IMR-90 (cell line): ENCODE results near the gene CTSL. TPM values are rescaled to one million over a fixed set of nuclear protein-coding genes. Genes with fewer than 3 reads are reported as not detected.

ENCODE experiments used
- ATAC-seq: fragments of 200-7000 bp; cut with Tn5 transposase; 2 replicates; pipeline ENCODE4 v1.9.1; 2020; ENCODE audit warnings: low read depth, mild to moderate bottlenecking, moderate library complexity
- BruUV-seq: library from RNA; stranded (reverse); fragments of 400-500 nt; replicated peaks from 2 replicates; lab custom pipeline; 2021; lab: Mats Ljungman, UMichigan
- CTCF ChIA-PET: fragments of 300-600 bp; formaldehyde crosslinking; extraction: SDS; loops from one replicate; lab custom pipeline; 2021; ENCODE audit warnings: antibody characterized with exemption; lab: Yijun Ruan, JAX
- POLR2A ChIA-PET: fragments of 300-600 bp; sonication (Branson Sonifier 250); formaldehyde crosslinking; loops from one replicate; lab custom pipeline; 2022; ENCODE audit warnings: antibody characterized with exemption; ENCODE audit not compliant: unreplicated experiment; lab: Charles Lee
- DNase-seq: peaks from one replicate; pipeline ENCODE4 v3.0.0; 2013
- H2AFZ ChIP-seq: replicated peaks from 2 replicates; pipeline ENCODE3; 2013; ENCODE audit warnings: low read length, mild to moderate bottlenecking; ENCODE audit not compliant: poor library complexity
- H2AK5ac ChIP-seq: 2 replicates; pipeline ENCODE4 v1.6.1; 2013; ENCODE audit warnings: low read depth, low read length, inconsistent platforms
- H2AK9ac ChIP-seq: replicated peaks from 2 replicates; pipeline ENCODE3; 2013; ENCODE audit warnings: mild to moderate bottlenecking, low read depth, low read length, moderate library complexity; ENCODE audit not compliant: poor library complexity
- H2BK120ac ChIP-seq: 2 replicates; pipeline ENCODE4 v1.6.1; 2013; ENCODE audit warnings: low read depth, low read length, inconsistent platforms
- H2BK15ac ChIP-seq: 3 replicates; pipeline ENCODE4 v1.6.1; 2013; ENCODE audit warnings: low read depth, low read length, inconsistent platforms
- H2BK20ac ChIP-seq: 2 replicates; pipeline ENCODE4 v1.6.1; 2013; ENCODE audit warnings: low read depth, mild to moderate bottlenecking, inconsistent platforms, low read length, moderate library complexity
- H2BK5ac ChIP-seq: 2 replicates; pipeline ENCODE4 v1.6.1; 2013; ENCODE audit warnings: mild to moderate bottlenecking, low read depth, low read length, inconsistent platforms; ENCODE audit not compliant: poor library complexity, severe bottlenecking
- H3K14ac ChIP-seq: replicated peaks from 2 replicates; pipeline ENCODE4 v1.6.1; 2013; ENCODE audit warnings: low read depth, low read length, inconsistent platforms
- H3K18ac ChIP-seq: 2 replicates; pipeline ENCODE4 v1.6.1; 2013; ENCODE audit warnings: low read depth, low read length, control low read depth
- H3K23ac ChIP-seq: 2 replicates; pipeline ENCODE4 v1.6.1; 2013; ENCODE audit warnings: low read depth, low read length, inconsistent platforms
- H3K27ac ChIP-seq: 2 replicates; pipeline ENCODE4 v1.5.1; 2013; ENCODE audit warnings: mild to moderate bottlenecking, control low read depth, low read length; ENCODE audit not compliant: insufficient read depth
- H3K27me3 ChIP-seq: 2 replicates; pipeline ENCODE4 v1.6.1; 2013; ENCODE audit warnings: low read length; ENCODE audit not compliant: control insufficient read depth, insufficient read depth
- H3K36me3 ChIP-seq: 2 replicates; pipeline ENCODE4 v1.6.1; 2013; ENCODE audit warnings: low read length, mixed read lengths; ENCODE audit not compliant: control insufficient read depth, insufficient read depth
- H3K4ac ChIP-seq: 2 replicates; pipeline ENCODE4 v1.6.1; 2013; ENCODE audit warnings: low read depth, low read length, inconsistent platforms
- H3K4me1 ChIP-seq: 2 replicates; pipeline ENCODE4 v1.6.1; 2013; ENCODE audit warnings: low read length, mixed read lengths; ENCODE audit not compliant: control insufficient read depth, insufficient read depth
- H3K4me2 ChIP-seq: 2 replicates; pipeline ENCODE4 v1.6.1; 2013; ENCODE audit warnings: low read depth, mild to moderate bottlenecking, control low read depth, low read length, moderate library complexity
- H3K4me3 ChIP-seq: 2 replicates; pipeline ENCODE4 v1.5.1; 2013; ENCODE audit warnings: low read depth, mild to moderate bottlenecking, control low read depth, low read length, moderate library complexity; ENCODE audit not compliant: insufficient read depth
- H3K56ac ChIP-seq: 2 replicates; pipeline ENCODE4 v1.6.1; 2013; ENCODE audit warnings: low read length, inconsistent platforms; ENCODE audit not compliant: insufficient read depth; ENCODE audit errors: extremely low read depth
- H3K79me1 ChIP-seq, 2 experiments: 2 replicates each; pipeline ENCODE4 v1.6.1; 2013; ENCODE audit warnings: low read length in 2 of 2, inconsistent platforms in 1 of 2, low read depth in 1 of 2
- H3K9ac ChIP-seq: 2 replicates; pipeline ENCODE4 v1.6.1; 2013; ENCODE audit warnings: low read depth, low read length, control low read depth
- H3K9me1 ChIP-seq: 2 replicates; pipeline ENCODE4 v1.6.1; 2013; ENCODE audit warnings: low read length, inconsistent platforms; ENCODE audit not compliant: insufficient read depth
- H3K9me3 ChIP-seq: 2 replicates; pipeline ENCODE4 v1.6.1; 2013; ENCODE audit warnings: low read length; ENCODE audit not compliant: control insufficient read depth, insufficient read depth
- H4K20me1 ChIP-seq: 2 replicates; pipeline ENCODE4 v1.6.1; 2013; ENCODE audit warnings: low read length, inconsistent platforms; ENCODE audit not compliant: insufficient read depth
- H4K5ac ChIP-seq: 2 replicates; pipeline ENCODE4 v1.6.1; 2013; ENCODE audit warnings: mild to moderate bottlenecking, low read depth, low read length, control low read depth
- H4K8ac ChIP-seq, 2 experiments: 2 replicates each; pipeline ENCODE4 v1.6.1; 2013; ENCODE audit warnings: low read depth in 2 of 2, low read length in 2 of 2, control low read depth in 1 of 2, inconsistent platforms in 1 of 2
- H4K91ac ChIP-seq: 2 replicates; pipeline ENCODE4 v1.6.1; 2013; ENCODE audit warnings: low read depth, low read length, inconsistent platforms; ENCODE audit not compliant: insufficient read depth
- CTCF ChIP-seq: conservative IDR thresholded peaks from 2 replicates; pipeline ENCODE4 v1.5.1; 2012; ENCODE audit warnings: mild to moderate bottlenecking, low read depth, low read length, improper control_type of control experiment
- ELK1 ChIP-seq: fragments of 150-350 bp; IDR thresholded peaks from 2 replicates; pipeline ENCODE4 v1.6.1; 2016; ENCODE audit warnings: low read depth, mild to moderate bottlenecking, low read length, moderate library complexity, borderline replicate concordance
- FOS ChIP-seq: fragments of 150-350 bp; IDR thresholded peaks from 2 replicates; pipeline ENCODE4 v1.6.1; 2016; ENCODE audit warnings: low read depth, low read length
- MAZ ChIP-seq: IDR thresholded peaks from 2 replicates; pipeline ENCODE4 v1.6.1; 2012; ENCODE audit warnings: low read depth, mild to moderate bottlenecking, low read length, improper control_type of control experiment, moderate library complexity, borderline replicate concordance
- POLR2A ChIP-seq: IDR thresholded peaks from 2 replicates; pipeline ENCODE4 v1.6.1; 2012; ENCODE audit warnings: mild to moderate bottlenecking, low read depth, low read length
- RAD21 ChIP-seq: IDR thresholded peaks from 2 replicates; pipeline ENCODE4 v1.6.1; 2012; ENCODE audit warnings: low read length, improper control_type of control experiment
- RCOR1 ChIP-seq: IDR thresholded peaks from 2 replicates; pipeline ENCODE4 v1.6.1; 2012; ENCODE audit warnings: mild to moderate bottlenecking, low read length, improper control_type of control experiment; ENCODE audit not compliant: insufficient replicate concordance
- RFX5 ChIP-seq: IDR thresholded peaks from 2 replicates; pipeline ENCODE4 v1.8.0; 2012; ENCODE audit warnings: low read depth, mild to moderate bottlenecking, low read length, moderate library complexity
- SMC3 ChIP-seq: fragments of 150-350 bp; IDR thresholded peaks from 2 replicates; pipeline ENCODE4 v1.6.1; 2016; ENCODE audit warnings: low read depth, mild to moderate bottlenecking, antibody characterized with exemption, low read length, moderate library complexity
- USF2 ChIP-seq: fragments of 150-350 bp; IDR thresholded peaks from 2 replicates; pipeline ENCODE4 v1.6.1; 2017; ENCODE audit warnings: mild to moderate bottlenecking, antibody characterized with exemption, low read length, low read depth
- WGBS, 2 experiments: methylation state at CpG; one replicate each; pipeline versions ENCODE4 v1.1.5 to v1.1.7; 2013; ENCODE audit warnings: missing lambda C conversion rate in 2 of 2; ENCODE audit not compliant: insufficient read length in 1 of 2; ENCODE audit errors: extremely low coverage in 2 of 2; 5-methylcytosine and 5-hydroxymethylcytosine counted together
- dilution Hi-C: fragments of 300-500 bp; cut with HindIII; formaldehyde crosslinking; loops from one replicate; pipeline ENCODE4 v1.14.3; 2018; ENCODE audit warnings: low sequenced_read_pairs; ENCODE audit not compliant: unreplicated experiment
- in situ Hi-C: fragments of 300-500 bp; cut with MboI; formaldehyde crosslinking; loops from 3 replicates; pipeline ENCODE4 v1.14.3; 2019; ENCODE audit warnings: low sequenced_read_pairs, inconsistent platforms, mixed read lengths
- intact Hi-C: fragments of 100-400 bp; cut with micrococcal nuclease; formaldehyde crosslinking; loops from 2 replicates; pipeline ENCODE4 v1.10.0; 2022
- polyA plus RNA-seq, 3 experiments: library from polyadenylated mRNA; depleted of rRNA; stranded (reverse); fragments of >200 nt; gene quantifications; 2 replicates each; pipeline ENCODE4 v1.2.3, GENCODE V29; 2012; ENCODE audit warnings: low replicate concordance in 1 of 3
- total RNA-seq: library from RNA; depleted of rRNA; stranded (reverse); fragments of >200 nt; gene quantifications from 2 replicates; pipeline ENCODE4 v1.2.3, GENCODE V29; 2012

The CTSL gene
- total and polyA plus RNA-seq, 2 of the 4 experiments (the other 2 are of a cell fraction): 57.0 to 112 TPM

GRCh38 chr9:87704342-87704741 is 21.6 kb upstream of the CTSL start:
- no peak overlapping the region for H2AK9ac ChIP-seq
- ChIA-PET CTCF (interaction anchor here (0.7 kb wide), 1 partner anchor 10 kb away, joined by 3 read pairs; no protein-coding TSS in a partner anchor), POLR2A (no interaction called here)
- in situ Hi-C loops: loop anchor here (25.0 kb wide), 1 partner anchor 858 kb away; no protein-coding TSS in a partner anchor
- H2BK20ac ChIP-seq: no peak overlapping the region
- no peak overlapping the region for H3K18ac ChIP-seq
- H3K9me3 ChIP-seq: no peaks in the 10 kb centered on the region
- no peak overlapping the region for H2AFZ ChIP-seq
- H2BK15ac ChIP-seq: no peak overlapping the region
- no peak overlapping the region for H3K14ac ChIP-seq
- no peak overlapping the region for H3K23ac ChIP-seq
- no peak overlapping the region for H4K91ac ChIP-seq
- no peaks in the 10 kb centered on the region for H3K79me1 ChIP-seq
- TF ChIP-seq RAD21 (no peak), POLR2A (no peak), USF2 (no peak), RCOR1 (no peak), CTCF (no peak), SMC3 (no peak), FOS (no peak), RFX5 (no peak), MAZ (no peak), ELK1 (no peak)
- no peak overlapping the region for H2BK120ac ChIP-seq
- no peaks in the 10 kb centered on the region for H3K27me3 ChIP-seq
- no peak overlapping the region for H4K5ac ChIP-seq
- H3K4ac ChIP-seq: no peak overlapping the region
- H3K4me3 ChIP-seq: no peak overlapping the region
- no peaks in the 10 kb centered on the region for H3K36me3 ChIP-seq
- no peaks in the 10 kb centered on the region; the same call in 1 of the 2 replicates for H3K4me1 ChIP-seq
- dilution Hi-C loops: no loop called here
- H3K27ac ChIP-seq: no peak overlapping the region
- no peaks in the 10 kb centered on the region for H4K20me1 ChIP-seq
- H3K4me2 ChIP-seq: no peak overlapping the region
- no peak overlapping the region for H2AK5ac ChIP-seq
- no peak overlapping the region for H4K8ac ChIP-seq
- DNase-seq: no peak
- no peak for ATAC-seq
- no TSS peak for BruUV-seq
- H2BK5ac ChIP-seq: no peak overlapping the region
- 50% methylated on average over 2 of the region's 6 CpGs; no CpG with 5 or more reads in 1 of the 2 experiments for WGBS, 2 experiments
- intact Hi-C loops: no loop called here
- H3K56ac ChIP-seq: no peak overlapping the region
- no peaks in the 10 kb centered on the region; the same call in 1 of the 2 replicates for H3K9me1 ChIP-seq
- H3K9ac ChIP-seq: no peak overlapping the region
